ENCODE measurements around the gene OR10AG1.

OR10AG1 gene

GRCh38 chr11:55969845-55970244, at the start of gene OR10AG1:
Gene OR10AG1 (minus strand): TSS chr11:55969945. CDS start chr11:55969907, 38 bp downstream.
- Histone ChIP-seq H3K4me3 (ENCODE audit: low read length) (no peak within 1 kb of the TSS), H3K4me2 (ENCODE audit: low read depth, low read length) (no peak within 1 kb of the TSS), H3K36me3 (replicated peaks; ENCODE audit: insufficient read depth, low read length) (no peaks in the 10 kb centered on the region), H3K27ac (ENCODE audit: low read length) (no peak within 1 kb of the TSS), H3K9me2 (replicated peaks; ENCODE audit: insufficient read depth, low read length) (no peaks in the 10 kb centered on the region), H2AFZ (ENCODE audit: low read length) (no peak within 1 kb of the TSS), H4K20me1 (ENCODE audit: insufficient read depth, low read length) (no peaks in the 10 kb centered on the region), H3K4me1 (ENCODE audit: low read length) (no peaks in the 10 kb centered on the region), H3K9me3 (replicated peaks; ENCODE audit: insufficient read depth, low read length) (no peaks in the 10 kb centered on the region), H3K27me3 (replicated peaks; ENCODE audit: insufficient read depth, low read length) (no peaks in the 10 kb centered on the region), H3K79me2 (ENCODE audit: low read length) (no peaks in the 10 kb centered on the region), H3K9ac (ENCODE audit: low read length) (no peak within 1 kb of the TSS), H3F3A (ENCODE audit: insufficient read depth, low read length) (no peaks in the 10 kb centered on the region)
- no peak for TF ChIP-seq EZH2phosphoT487 (IDR thresholded peaks at IDR 0.05; ENCODE audit: low read length)
- TF ChIP-seq, protein P1, sequence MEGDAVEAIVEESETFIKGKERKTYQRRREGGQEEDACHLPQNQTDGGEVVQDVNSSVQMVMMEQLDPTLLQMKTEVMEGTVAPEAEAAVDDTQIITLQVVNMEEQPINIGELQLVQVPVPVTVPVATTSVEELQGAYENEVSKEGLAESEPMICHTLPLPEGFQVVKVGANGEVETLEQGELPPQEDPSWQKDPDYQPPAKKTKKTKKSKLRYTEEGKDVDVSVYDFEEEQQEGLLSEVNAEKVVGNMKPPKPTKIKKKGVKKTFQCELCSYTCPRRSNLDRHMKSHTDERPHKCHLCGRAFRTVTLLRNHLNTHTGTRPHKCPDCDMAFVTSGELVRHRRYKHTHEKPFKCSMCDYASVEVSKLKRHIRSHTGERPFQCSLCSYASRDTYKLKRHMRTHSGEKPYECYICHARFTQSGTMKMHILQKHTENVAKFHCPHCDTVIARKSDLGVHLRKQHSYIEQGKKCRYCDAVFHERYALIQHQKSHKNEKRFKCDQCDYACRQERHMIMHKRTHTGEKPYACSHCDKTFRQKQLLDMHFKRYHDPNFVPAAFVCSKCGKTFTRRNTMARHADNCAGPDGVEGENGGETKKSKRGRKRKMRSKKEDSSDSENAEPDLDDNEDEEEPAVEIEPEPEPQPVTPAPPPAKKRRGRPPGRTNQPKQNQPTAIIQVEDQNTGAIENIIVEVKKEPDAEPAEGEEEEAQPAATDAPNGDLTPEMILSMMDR (IDR thresholded peaks at IDR 0.05; ENCODE audit: low read length): no peak
- no peak for TF ChIP-seq EZH2 (optimal IDR thresholded peaks at IDR 0.05; ENCODE audit: low read depth, low read length)
- no peak for DNase-seq

GRCh38 chr11:56013805-56014204, 44.1 kb upstream of the OR10AG1 start:
- Histone ChIP-seq H3K4me3 (ENCODE audit: low read length) (no peak overlapping the region), H3F3A (ENCODE audit: insufficient read depth, low read length) (0 out of 2 replicates have a peak, but pooled peaks cover 5% of the 10 kb centered on the region), H3K9me2 (replicated peaks; ENCODE audit: insufficient read depth, low read length) (no peaks in the 10 kb centered on the region), H3K27me3 (replicated peaks; ENCODE audit: insufficient read depth, low read length) (no peaks in the 10 kb centered on the region), H3K79me2 (ENCODE audit: low read length) (no peaks in the 10 kb centered on the region), H3K4me2 (ENCODE audit: low read depth, low read length) (peak overlapping the region; percentile 37), H3K4me1 (ENCODE audit: low read length) (peaks cover 9% of the 10 kb centered on the region), H3K36me3 (replicated peaks; ENCODE audit: insufficient read depth, low read length) (no peaks in the 10 kb centered on the region), H3K9me3 (replicated peaks; ENCODE audit: insufficient read depth, low read length) (no peaks in the 10 kb centered on the region), H2AFZ (ENCODE audit: low read length) (no peak overlapping the region), H3K27ac (ENCODE audit: low read length) (0 out of 2 replicates have a peak overlapping the region, but pooled peaks have one; percentile 17), H4K20me1 (ENCODE audit: insufficient read depth, low read length) (no peaks in the 10 kb centered on the region), H3K9ac (ENCODE audit: low read length) (no peak overlapping the region)
- DNase-seq: peak; percentile 63
- TF ChIP-seq EZH2 (optimal IDR thresholded peaks at IDR 0.05; ENCODE audit: low read depth, low read length): no peak
- TF ChIP-seq, protein P1 (IDR thresholded peaks at IDR 0.05; ENCODE audit: low read length): no peak
- no peak for TF ChIP-seq EZH2phosphoT487 (IDR thresholded peaks at IDR 0.05; ENCODE audit: low read length)

DNA sequence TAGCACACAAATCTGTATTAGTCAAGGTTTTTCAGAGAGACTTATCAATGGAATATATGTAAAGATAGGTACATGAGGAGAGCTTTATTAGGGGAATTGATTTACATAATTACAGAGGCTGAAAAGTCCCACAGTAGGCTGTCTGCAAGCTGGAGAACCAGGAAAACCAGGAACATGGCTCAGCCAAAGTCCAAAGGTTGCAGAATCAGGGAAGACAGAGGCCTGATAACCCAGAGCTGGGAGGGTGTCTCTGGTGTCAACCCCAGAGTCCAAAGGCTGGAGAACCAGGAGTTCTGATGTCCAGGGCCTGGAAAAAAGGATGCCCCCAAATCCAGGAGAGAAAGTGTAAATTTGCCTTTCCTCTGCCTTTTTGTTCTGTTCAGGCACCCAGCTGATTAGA, 41.0 kb upstream of the OR10AG1 start:
- H3K9me2 ChIP-seq (replicated peaks; ENCODE audit: insufficient read depth, low read length): no peaks in the 10 kb centered on the region
- H3K9me3 ChIP-seq (replicated peaks; ENCODE audit: insufficient read depth, low read length): no peaks in the 10 kb centered on the region
- no peak overlapping the region for H3K4me2 ChIP-seq (ENCODE audit: low read depth, low read length)
- H3K9ac ChIP-seq (ENCODE audit: low read length): no peak overlapping the region
- H3K36me3 ChIP-seq (replicated peaks; ENCODE audit: insufficient read depth, low read length): no peaks in the 10 kb centered on the region
- DNase-seq: no peak
- 0 out of 2 replicates have a peak, but pooled peaks cover 5% of the 10 kb centered on the region for H3F3A ChIP-seq (ENCODE audit: insufficient read depth, low read length)
- no peak overlapping the region for H2AFZ ChIP-seq (ENCODE audit: low read length)
- TF ChIP-seq, protein P1 (IDR thresholded peaks at IDR 0.05; ENCODE audit: low read length): no peak
- TF ChIP-seq EZH2phosphoT487 (IDR thresholded peaks at IDR 0.05; ENCODE audit: low read length) (no peak), EZH2 (optimal IDR thresholded peaks at IDR 0.05; ENCODE audit: low read depth, low read length) (no peak)
- no peaks in the 10 kb centered on the region for H3K79me2 ChIP-seq (ENCODE audit: low read length)
- no peak overlapping the region for H3K27ac ChIP-seq (ENCODE audit: low read length)
- H3K27me3 ChIP-seq (replicated peaks; ENCODE audit: insufficient read depth, low read length): no peaks in the 10 kb centered on the region
- peaks cover 9% of the 10 kb centered on the region for H3K4me1 ChIP-seq (ENCODE audit: low read length)
- no peaks in the 10 kb centered on the region for H4K20me1 ChIP-seq (ENCODE audit: insufficient read depth, low read length)
- no peak overlapping the region for H3K4me3 ChIP-seq (ENCODE audit: low read length)

Measured in MM.1S (cell line).